Suprapubic skin (tissue), 4 donors: Measurements from ENCODE around the gene CLCNKB.

Experiments used
- POLR2A ChIP-seq, 2 donors: fragments of 450-650 bp; IDR thresholded peaks; one replicate each; pipeline ENCODE4 v1.6.1; 2017; ENCODE audit warnings: antibody characterized with exemption in 2 of 2, mild to moderate bottlenecking in 2 of 2, moderate library complexity in 2 of 2
- POLR2AphosphoS5 ChIP-seq, 3 donors: sonication (generic); formaldehyde crosslinking; IDR thresholded peaks; one replicate each; pipeline ENCODE4 v1.6.1; 2017; ENCODE audit warnings: antibody characterized with exemption in 3 of 3
- TF ChIP-seq, protein P1 (sequence below), 2 donors: fragments of 200-600 bp in 1 of 2; fragments of 450-650 bp in 1 of 2; sonication (generic) in 1 of 2; IDR thresholded peaks; one replicate each; pipeline ENCODE4 v1.5.1; 2016 to 2019; ENCODE audit warnings: antibody characterized with exemption in 2 of 2, mild to moderate bottlenecking in 1 of 2, moderate library complexity in 1 of 2

DNA sequence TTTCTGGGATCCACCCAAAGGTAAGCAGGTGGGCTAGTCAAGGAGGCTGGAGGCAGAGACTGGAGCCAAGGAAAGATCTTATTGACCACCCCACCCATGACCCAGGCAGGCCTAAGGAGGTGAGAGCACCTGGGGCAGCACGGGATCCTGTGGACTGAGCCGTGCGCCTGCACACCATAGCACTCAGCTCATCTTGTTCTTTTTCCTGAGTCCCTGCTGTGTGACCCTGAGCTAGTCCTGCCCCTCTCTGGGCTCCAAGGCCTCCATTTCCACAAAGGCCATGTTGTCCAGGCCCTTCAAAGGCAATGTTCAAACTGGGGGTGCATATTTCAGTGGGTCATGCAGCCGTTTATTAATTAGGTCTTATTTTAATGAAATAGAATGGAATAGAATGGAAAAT, 22.7 kb downstream of the CLCNKB start:
- TF ChIP-seq POLR2A (IDR thresholded peaks at IDR 0.05) (no peak), POLR2AphosphoS5 (IDR thresholded peaks at IDR 0.05) (no peak)
- TF ChIP-seq, protein P1, sequence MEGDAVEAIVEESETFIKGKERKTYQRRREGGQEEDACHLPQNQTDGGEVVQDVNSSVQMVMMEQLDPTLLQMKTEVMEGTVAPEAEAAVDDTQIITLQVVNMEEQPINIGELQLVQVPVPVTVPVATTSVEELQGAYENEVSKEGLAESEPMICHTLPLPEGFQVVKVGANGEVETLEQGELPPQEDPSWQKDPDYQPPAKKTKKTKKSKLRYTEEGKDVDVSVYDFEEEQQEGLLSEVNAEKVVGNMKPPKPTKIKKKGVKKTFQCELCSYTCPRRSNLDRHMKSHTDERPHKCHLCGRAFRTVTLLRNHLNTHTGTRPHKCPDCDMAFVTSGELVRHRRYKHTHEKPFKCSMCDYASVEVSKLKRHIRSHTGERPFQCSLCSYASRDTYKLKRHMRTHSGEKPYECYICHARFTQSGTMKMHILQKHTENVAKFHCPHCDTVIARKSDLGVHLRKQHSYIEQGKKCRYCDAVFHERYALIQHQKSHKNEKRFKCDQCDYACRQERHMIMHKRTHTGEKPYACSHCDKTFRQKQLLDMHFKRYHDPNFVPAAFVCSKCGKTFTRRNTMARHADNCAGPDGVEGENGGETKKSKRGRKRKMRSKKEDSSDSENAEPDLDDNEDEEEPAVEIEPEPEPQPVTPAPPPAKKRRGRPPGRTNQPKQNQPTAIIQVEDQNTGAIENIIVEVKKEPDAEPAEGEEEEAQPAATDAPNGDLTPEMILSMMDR (IDR thresholded peaks at IDR 0.05) = no peak
